GM23338 (cell line): ENCODE data around the gene ABHD17A. TPM values are rescaled to one million over a fixed set of nuclear protein-coding genes. Genes with fewer than 3 reads are reported as not detected.

Source experiments
- ATAC-seq: fragments of 200-7000 bp; cut with Tn5 transposase; 3 replicates; pipeline ENCODE4 v1.9.1; 2020
- DNase-seq: peaks from one replicate; pipeline ENCODE4 v3.0.0-alpha.2; 2015; ENCODE audit warnings: low spot score
- H2AFZ ChIP-seq: fragments of 200-600 bp; sonication (generic); 2 replicates; pipeline ENCODE4 v1.8.0; 2016; ENCODE audit warnings: antibody characterized with exemption, mild to moderate bottlenecking, moderate library complexity
- H3F3A ChIP-seq: fragments of 200-600 bp; sonication (generic); replicated peaks from 2 replicates; pipeline ENCODE4 v1.8.0; 2017; ENCODE audit warnings: antibody characterized with exemption, mixed run types, low read depth
- H3K27ac ChIP-seq: fragments of 200-600 bp; sonication (generic); 2 replicates; pipeline ENCODE4 v1.6.1; 2016; ENCODE audit warnings: low read depth
- H3K27me3 ChIP-seq: fragments of 200-600 bp; sonication (generic); 2 replicates; pipeline ENCODE4 v1.8.0; 2016; ENCODE audit warnings: mild to moderate bottlenecking, mixed run types, moderate library complexity; ENCODE audit not compliant: insufficient read depth
- H3K36me3 ChIP-seq: fragments of 200-600 bp; sonication (generic); 2 replicates; pipeline ENCODE4 v1.8.0; 2016; ENCODE audit warnings: mild to moderate bottlenecking; ENCODE audit not compliant: insufficient read depth
- H3K4me1 ChIP-seq: fragments of 200-600 bp; sonication (generic); 2 replicates; pipeline ENCODE4 v1.8.0; 2016; ENCODE audit warnings: mild to moderate bottlenecking, moderate library complexity; ENCODE audit not compliant: insufficient read depth
- H3K4me2 ChIP-seq: fragments of 200-600 bp; sonication (generic); 2 replicates; pipeline ENCODE4 v1.7.1; 2017; ENCODE audit warnings: mixed run types
- H3K4me3 ChIP-seq: fragments of 200-600 bp; sonication (generic); 2 replicates; pipeline ENCODE4 v1.6.1; 2016; ENCODE audit warnings: mixed run types
- H3K79me2 ChIP-seq: fragments of 200-600 bp; sonication (generic); replicated peaks from 2 replicates; pipeline ENCODE4 v1.8.0; 2017; ENCODE audit warnings: mild to moderate bottlenecking; ENCODE audit not compliant: insufficient read depth
- H3K9me2 ChIP-seq: fragments of 200-600 bp; sonication (generic); 2 replicates; pipeline ENCODE4 v1.8.0; 2017; ENCODE audit not compliant: insufficient read depth
- H4K20me1 ChIP-seq: fragments of 200-600 bp; sonication (generic); replicated peaks from 2 replicates; pipeline ENCODE4 v1.8.0; 2017; ENCODE audit warnings: mild to moderate bottlenecking; ENCODE audit not compliant: insufficient read depth
- H3K27ac Mint-ChIP-seq: 2 replicates; pipeline ENCODE4 v1.8.0; 2020; ENCODE audit warnings: inconsistent platforms, mild to moderate bottlenecking, moderate library complexity, mixed read lengths
- H3K27me3 Mint-ChIP-seq: 3 replicates; pipeline ENCODE4 v1.8.0; 2022; ENCODE audit warnings: low read depth, mild to moderate bottlenecking, moderate library complexity, mixed read lengths, inconsistent platforms; ENCODE audit not compliant: insufficient read depth, poor library complexity
- H3K36me3 Mint-ChIP-seq: 3 replicates; pipeline ENCODE4 v1.8.0; 2021; ENCODE audit warnings: low read depth, mild to moderate bottlenecking, inconsistent platforms, moderate library complexity, mixed read lengths
- H3K4me1 Mint-ChIP-seq: 3 replicates; pipeline ENCODE4 v1.8.0; 2020; ENCODE audit warnings: mild to moderate bottlenecking, inconsistent platforms, mixed read lengths
- H3K4me3 Mint-ChIP-seq: 3 replicates; pipeline ENCODE4 v1.8.0; 2021; ENCODE audit warnings: moderate library complexity, mild to moderate bottlenecking, inconsistent platforms, mixed read lengths
- H3K9me3 Mint-ChIP-seq: 3 replicates; pipeline ENCODE4 v1.8.0; 2020; ENCODE audit warnings: moderate library complexity, mild to moderate bottlenecking, inconsistent platforms, mixed read lengths
- CREB1 ChIP-seq: fragments of 250-450 bp; sonication (Bioruptor Pico); IDR thresholded peaks from 2 replicates; pipeline ENCODE4 v1.5.0; 2020; ENCODE audit warnings: low read depth, mild to moderate bottlenecking, moderate library complexity
- EZH2 ChIP-seq: fragments of 200-600 bp; sonication (generic); IDR thresholded peaks from one replicate; pipeline ENCODE4 v1.8.0; 2017; ENCODE audit warnings: antibody characterized with exemption, mild to moderate bottlenecking, low read depth; ENCODE audit not compliant: unreplicated experiment
- EZH2phosphoT487 ChIP-seq: fragments of 200-600 bp; sonication (generic); IDR thresholded peaks from one replicate; pipeline ENCODE4 v1.8.1; 2018; ENCODE audit warnings: antibody characterized with exemption; ENCODE audit not compliant: unreplicated experiment
- NANOG ChIP-seq: IDR thresholded peaks from 2 replicates; pipeline ENCODE4 v1.6.1; 2016; ENCODE audit warnings: antibody characterized with exemption, borderline replicate concordance
- POLR2AphosphoS5 ChIP-seq: IDR thresholded peaks from 2 replicates; pipeline ENCODE4 v1.6.1; 2016; ENCODE audit warnings: antibody characterized with exemption, low read depth
- STAT1 ChIP-seq: IDR thresholded peaks from one replicate; pipeline ENCODE4 v1.6.1; 2016; ENCODE audit warnings: antibody characterized with exemption; ENCODE audit not compliant: unreplicated experiment
- ZNF114 ChIP-seq: fragments of 250-450 bp; sonication (Bioruptor Pico); IDR thresholded peaks from 2 replicates; pipeline ENCODE4 v1.5.0; 2020; ENCODE audit warnings: mild to moderate bottlenecking, moderate library complexity
- ZNF331 ChIP-seq: fragments of 250-450 bp; sonication (Bioruptor Pico); IDR thresholded peaks from 2 replicates; pipeline ENCODE4 v1.5.0; 2020; ENCODE audit warnings: low read depth, mild to moderate bottlenecking, moderate library complexity
- polyA plus RNA-seq: library from polyadenylated mRNA; unstranded; fragments of >200 nt; fragmentation: Nextera tagmentation; extraction: Ambion mirVana; gene quantifications from 2 replicates; pipeline ENCODE4 v1.2.1, GENCODE V29; 2016
- total RNA-seq: library from RNA; depleted of rRNA; stranded (reverse); fragments of >200 nt; shearing (Covaris generic); gene quantifications from 2 replicates; pipeline ENCODE4 v1.2.3, GENCODE V29; 2014
- TF ChIP-seq, protein P1 (sequence below): IDR thresholded peaks from 2 replicates; pipeline ENCODE4 v1.6.1; 2016; ENCODE audit warnings: antibody characterized with exemption
- TF ChIP-seq, protein P2 (sequence below): fragments of 250-450 bp; sonication (Bioruptor Pico); IDR thresholded peaks from 2 replicates; pipeline ENCODE4 v1.5.0; 2020; ENCODE audit warnings: mild to moderate bottlenecking, moderate library complexity
- TF ChIP-seq, protein P3 (sequence below), 2 experiments: fragments of 200-600 bp in 1 of 2; sonication (generic) in 1 of 2; conservative IDR thresholded peaks; 2 replicates each; pipeline versions ENCODE4 v1.5.1 to v1.6.1; 2016 to 2017; ENCODE audit warnings: antibody characterized with exemption in 2 of 2, low read depth in 2 of 2, mild to moderate bottlenecking in 2 of 2, moderate library complexity in 1 of 2

Gene ABHD17A
- total and polyA plus RNA-seq, 2 experiments from 2014 or later: 34.2 to 99.9 TPM

DNA sequence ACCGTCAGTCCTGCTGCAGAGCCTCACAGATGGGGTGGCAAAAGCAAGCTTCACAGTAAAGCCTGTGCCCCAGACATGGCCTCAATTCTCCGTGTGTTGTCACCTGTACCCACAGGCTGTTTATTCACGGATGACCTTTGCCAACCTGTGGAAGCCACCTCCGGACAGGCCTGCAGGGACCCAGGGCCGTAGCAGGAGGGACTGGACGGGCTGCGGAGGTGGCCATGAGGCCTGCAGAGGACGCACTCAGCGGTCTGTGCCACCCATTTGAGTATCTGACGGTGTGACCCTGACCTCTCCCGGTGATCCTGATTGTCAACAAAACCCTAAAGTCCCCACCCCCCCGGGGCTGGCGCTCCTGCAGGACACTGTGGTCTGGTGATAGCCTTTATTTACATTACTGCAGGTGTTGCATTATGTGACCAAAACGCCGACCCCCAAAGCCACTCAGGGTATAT is 14.1 kb downstream of the ABHD17A start:
- no peaks in the 10 kb centered on the region for H3K27me3 ChIP-seq
- Mint-ChIP-seq H3K27ac (no peak overlapping the region), H3K4me3 (no peak overlapping the region), H3K27me3 (peaks cover 3% of the 10 kb centered on the region), H3K9me3 (no peaks in the 10 kb centered on the region), H3K4me1 (peaks cover 16% of the 10 kb centered on the region), H3K36me3 (peaks cover 4% of the 10 kb centered on the region; the same call in 2 of the 3 replicates)
- no peak overlapping the region for H2AFZ ChIP-seq
- no peaks in the 10 kb centered on the region; the same call in 1 of the 2 replicates for H4K20me1 ChIP-seq
- H3K36me3 ChIP-seq: no peaks in the 10 kb centered on the region
- H3K79me2 ChIP-seq: peaks cover 31% of the 10 kb centered on the region
- no peaks in the 10 kb centered on the region for H3K9me2 ChIP-seq
- no peak overlapping the region for H3K27ac ChIP-seq
- peaks cover 14% of the 10 kb centered on the region for H3K4me1 ChIP-seq
- no peak for DNase-seq
- H3K4me3 ChIP-seq: no peak overlapping the region
- peaks cover 11% of the 10 kb centered on the region; the same call in 1 of the 2 replicates for H3F3A ChIP-seq
- no peak for TF ChIP-seq EZH2phosphoT487
- TF ChIP-seq ZNF331 (CRISPR knock-in tag): no peak
- no peak for TF ChIP-seq ZNF114
- no peak for TF ChIP-seq POLR2AphosphoS5
- TF ChIP-seq, protein P1, sequence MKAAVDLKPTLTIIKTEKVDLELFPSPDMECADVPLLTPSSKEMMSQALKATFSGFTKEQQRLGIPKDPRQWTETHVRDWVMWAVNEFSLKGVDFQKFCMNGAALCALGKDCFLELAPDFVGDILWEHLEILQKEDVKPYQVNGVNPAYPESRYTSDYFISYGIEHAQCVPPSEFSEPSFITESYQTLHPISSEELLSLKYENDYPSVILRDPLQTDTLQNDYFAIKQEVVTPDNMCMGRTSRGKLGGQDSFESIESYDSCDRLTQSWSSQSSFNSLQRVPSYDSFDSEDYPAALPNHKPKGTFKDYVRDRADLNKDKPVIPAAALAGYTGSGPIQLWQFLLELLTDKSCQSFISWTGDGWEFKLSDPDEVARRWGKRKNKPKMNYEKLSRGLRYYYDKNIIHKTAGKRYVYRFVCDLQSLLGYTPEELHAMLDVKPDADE: no peak
- TF ChIP-seq STAT1: no peak
- TF ChIP-seq, protein P2, sequence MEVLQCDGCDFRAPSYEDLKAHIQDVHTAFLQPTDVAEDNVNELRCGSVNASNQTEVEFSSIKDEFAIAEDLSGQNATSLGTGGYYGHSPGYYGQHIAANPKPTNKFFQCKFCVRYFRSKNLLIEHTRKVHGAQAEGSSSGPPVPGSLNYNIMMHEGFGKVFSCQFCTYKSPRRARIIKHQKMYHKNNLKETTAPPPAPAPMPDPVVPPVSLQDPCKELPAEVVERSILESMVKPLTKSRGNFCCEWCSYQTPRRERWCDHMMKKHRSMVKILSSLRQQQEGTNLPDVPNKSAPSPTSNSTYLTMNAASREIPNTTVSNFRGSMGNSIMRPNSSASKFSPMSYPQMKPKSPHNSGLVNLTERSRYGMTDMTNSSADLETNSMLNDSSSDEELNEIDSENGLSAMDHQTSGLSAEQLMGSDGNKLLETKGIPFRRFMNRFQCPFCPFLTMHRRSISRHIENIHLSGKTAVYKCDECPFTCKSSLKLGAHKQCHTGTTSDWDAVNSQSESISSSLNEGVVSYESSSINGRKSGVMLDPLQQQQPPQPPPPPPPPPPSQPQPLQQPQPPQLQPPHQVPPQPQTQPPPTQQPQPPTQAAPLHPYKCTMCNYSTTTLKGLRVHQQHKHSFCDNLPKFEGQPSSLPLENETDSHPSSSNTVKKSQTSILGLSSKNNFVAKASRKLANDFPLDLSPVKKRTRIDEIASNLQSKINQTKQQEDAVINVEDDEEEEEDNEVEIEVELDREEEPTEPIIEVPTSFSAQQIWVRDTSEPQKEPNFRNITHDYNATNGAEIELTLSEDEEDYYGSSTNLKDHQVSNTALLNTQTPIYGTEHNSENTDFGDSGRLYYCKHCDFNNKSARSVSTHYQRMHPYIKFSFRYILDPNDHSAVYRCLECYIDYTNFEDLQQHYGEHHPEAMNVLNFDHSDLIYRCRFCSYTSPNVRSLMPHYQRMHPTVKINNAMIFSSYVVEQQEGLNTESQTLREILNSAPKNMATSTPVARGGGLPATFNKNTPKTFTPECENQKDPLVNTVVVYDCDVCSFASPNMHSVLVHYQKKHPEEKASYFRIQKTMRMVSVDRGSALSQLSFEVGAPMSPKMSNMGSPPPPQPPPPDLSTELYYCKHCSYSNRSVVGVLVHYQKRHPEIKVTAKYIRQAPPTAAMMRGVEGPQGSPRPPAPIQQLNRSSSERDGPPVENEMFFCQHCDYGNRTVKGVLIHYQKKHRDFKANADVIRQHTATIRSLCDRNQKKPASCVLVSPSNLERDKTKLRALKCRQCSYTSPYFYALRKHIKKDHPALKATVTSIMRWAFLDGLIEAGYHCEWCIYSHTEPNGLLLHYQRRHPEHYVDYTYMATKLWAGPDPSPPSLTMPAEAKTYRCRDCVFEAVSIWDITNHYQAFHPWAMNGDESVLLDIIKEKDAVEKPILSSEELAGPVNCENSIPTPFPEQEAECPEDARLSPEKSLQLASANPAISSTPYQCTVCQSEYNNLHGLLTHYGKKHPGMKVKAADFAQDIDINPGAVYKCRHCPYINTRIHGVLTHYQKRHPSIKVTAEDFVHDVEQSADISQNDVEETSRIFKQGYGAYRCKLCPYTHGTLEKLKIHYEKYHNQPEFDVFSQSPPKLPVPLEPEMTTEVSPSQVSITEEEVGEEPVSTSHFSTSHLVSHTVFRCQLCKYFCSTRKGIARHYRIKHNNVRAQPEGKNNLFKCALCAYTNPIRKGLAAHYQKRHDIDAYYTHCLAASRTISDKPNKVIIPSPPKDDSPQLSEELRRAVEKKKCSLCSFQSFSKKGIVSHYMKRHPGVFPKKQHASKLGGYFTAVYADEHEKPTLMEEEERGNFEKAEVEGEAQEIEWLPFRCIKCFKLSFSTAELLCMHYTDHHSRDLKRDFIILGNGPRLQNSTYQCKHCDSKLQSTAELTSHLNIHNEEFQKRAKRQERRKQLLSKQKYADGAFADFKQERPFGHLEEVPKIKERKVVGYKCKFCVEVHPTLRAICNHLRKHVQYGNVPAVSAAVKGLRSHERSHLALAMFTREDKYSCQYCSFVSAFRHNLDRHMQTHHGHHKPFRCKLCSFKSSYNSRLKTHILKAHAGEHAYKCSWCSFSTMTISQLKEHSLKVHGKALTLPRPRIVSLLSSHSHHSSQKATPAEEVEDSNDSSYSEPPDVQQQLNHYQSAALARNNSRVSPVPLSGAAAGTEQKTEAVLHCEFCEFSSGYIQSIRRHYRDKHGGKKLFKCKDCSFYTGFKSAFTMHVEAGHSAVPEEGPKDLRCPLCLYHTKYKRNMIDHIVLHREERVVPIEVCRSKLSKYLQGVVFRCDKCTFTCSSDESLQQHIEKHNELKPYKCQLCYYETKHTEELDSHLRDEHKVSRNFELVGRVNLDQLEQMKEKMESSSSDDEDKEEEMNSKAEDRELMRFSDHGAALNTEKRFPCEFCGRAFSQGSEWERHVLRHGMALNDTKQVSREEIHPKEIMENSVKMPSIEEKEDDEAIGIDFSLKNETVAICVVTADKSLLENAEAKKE: no peak
- no peak for TF ChIP-seq EZH2
- TF ChIP-seq, protein P3, sequence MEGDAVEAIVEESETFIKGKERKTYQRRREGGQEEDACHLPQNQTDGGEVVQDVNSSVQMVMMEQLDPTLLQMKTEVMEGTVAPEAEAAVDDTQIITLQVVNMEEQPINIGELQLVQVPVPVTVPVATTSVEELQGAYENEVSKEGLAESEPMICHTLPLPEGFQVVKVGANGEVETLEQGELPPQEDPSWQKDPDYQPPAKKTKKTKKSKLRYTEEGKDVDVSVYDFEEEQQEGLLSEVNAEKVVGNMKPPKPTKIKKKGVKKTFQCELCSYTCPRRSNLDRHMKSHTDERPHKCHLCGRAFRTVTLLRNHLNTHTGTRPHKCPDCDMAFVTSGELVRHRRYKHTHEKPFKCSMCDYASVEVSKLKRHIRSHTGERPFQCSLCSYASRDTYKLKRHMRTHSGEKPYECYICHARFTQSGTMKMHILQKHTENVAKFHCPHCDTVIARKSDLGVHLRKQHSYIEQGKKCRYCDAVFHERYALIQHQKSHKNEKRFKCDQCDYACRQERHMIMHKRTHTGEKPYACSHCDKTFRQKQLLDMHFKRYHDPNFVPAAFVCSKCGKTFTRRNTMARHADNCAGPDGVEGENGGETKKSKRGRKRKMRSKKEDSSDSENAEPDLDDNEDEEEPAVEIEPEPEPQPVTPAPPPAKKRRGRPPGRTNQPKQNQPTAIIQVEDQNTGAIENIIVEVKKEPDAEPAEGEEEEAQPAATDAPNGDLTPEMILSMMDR (conservative IDR thresholded peaks at IDR 0.05; ENCODE audit: low read depth in 2 of 2): no peak
- TF ChIP-seq NANOG: no peak
- no peak for TF ChIP-seq CREB1 (CRISPR knock-in tag)
- H3K4me2 ChIP-seq: no peak overlapping the region
- ATAC-seq: no peak
